HG02885 (cell line): ENCODE results near the gene PTTG1IP.
A peak's percentile ranks its signal among the peaks of the same experiment; 100 is the strongest.
"Not testable (repeated sequence)": the region's sequence is repeated elsewhere in the genome, so short reads cannot be mapped to it uniquely, and the experiment has no call there.

ENCODE experiments used
- ATAC-seq: cut with Tn5 transposase; IDR thresholded peaks from one replicate; pipeline ENCODE4 v1.9.1; 2021; ENCODE audit warnings: mild to moderate bottlenecking; ENCODE audit not compliant: unreplicated experiment, poor library complexity

The PTTG1IP gene

DNA sequence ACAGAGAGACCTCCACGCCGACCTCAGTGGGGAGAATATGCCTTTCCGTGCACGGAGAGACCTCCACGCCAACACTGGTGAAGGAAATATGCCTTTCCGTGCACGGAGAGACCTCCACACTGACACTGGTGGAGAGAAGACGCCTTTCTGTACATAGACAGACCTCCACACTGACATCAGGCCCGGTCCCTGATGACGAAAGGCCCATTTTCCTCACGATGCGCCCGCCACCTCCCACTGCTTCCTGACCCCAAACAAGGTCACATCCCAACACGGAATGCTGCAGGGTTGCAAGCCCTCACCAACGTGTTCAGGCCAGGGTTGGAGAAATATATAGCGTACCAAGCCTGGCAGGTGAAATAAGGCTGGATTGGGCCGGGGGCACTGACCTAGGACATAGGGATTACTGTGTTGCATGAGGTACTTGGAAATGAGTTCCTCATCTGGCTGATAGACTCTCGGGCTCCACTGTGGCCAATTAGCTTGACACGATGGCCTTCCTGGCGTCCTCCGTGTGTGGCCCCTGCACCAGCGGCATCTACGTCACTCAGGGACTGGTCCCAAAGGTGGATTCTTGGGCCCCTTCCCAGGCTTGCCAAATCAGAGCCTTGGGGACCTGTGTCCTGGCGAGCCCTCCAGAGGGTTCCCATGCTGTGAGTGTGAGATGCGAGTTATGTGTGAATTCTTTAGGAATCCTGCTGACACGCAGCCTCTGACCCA is 39.1 kb downstream of the PTTG1IP start:
- ATAC-seq = no peak

GRCh38 chr21:44833663-44834062 is 39.8 kb downstream of the PTTG1IP start:
- no peak for ATAC-seq

DNA sequence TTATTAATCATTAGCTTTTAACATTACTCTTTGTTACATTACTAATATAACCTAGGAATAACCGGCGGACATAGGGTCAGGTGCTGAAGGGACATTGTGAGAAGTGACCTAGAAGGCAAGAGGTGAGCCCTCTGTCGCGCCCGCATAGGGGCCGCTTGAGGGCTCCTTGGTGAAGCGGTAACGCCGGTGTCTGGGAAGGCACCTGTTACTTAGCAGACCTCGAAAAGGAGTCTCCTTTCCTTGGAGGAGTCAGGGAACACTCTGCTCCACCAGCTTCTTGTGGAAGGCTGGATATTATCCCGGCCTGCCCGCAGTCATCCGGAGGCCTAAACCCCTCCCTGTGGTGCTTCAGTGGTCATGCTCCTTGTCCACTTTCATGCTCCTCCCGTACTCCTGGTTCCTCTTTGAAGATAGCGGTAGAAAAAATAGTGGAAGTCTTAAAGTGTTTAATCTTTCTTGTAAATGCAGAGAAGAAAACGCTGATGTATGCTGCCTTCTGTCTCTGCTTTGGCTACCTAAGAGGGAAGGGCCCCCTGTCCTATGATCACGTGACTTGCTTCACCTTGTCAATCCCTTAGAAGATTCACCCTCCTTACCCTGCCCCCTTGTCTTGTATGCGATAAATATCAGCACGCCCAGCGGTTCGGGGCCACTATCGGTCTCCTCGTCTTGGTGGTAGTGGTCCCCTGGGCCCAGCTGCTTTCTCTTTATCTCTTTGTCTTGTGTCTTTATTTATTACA is 40.8 kb downstream of the PTTG1IP start:
- ATAC-seq = not testable (repeated sequence)

DNA sequence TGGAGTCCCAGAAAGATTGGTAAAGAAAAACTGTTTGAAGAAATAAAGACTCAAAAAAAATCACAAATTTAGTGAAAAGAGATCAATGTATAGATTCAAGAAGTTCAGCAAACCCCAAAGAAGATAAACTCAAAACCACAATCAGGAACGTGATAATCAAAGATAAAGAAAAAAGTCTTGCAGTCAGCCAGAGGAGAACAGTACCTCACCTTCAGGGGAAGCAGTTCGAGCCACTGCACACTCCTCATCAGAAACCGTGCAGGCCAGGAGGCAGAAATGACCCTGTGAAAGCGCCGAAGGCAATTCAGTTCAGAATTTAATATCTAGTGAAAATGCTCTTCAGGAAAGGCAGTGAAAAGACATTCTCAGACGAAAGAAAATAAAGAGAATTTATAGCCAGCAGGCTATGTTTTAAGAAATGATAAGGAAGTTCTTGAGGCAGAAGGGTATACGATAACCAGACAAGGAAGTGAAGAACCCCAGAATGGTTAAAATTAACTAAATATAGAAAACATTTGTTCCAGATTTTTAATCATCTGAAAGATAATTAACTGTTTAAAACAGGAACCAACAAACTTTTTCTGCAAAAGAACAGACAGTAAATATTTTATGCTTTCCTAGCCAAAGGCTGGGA is 42.1 kb downstream of the PTTG1IP start:
- ATAC-seq = no peak

DNA sequence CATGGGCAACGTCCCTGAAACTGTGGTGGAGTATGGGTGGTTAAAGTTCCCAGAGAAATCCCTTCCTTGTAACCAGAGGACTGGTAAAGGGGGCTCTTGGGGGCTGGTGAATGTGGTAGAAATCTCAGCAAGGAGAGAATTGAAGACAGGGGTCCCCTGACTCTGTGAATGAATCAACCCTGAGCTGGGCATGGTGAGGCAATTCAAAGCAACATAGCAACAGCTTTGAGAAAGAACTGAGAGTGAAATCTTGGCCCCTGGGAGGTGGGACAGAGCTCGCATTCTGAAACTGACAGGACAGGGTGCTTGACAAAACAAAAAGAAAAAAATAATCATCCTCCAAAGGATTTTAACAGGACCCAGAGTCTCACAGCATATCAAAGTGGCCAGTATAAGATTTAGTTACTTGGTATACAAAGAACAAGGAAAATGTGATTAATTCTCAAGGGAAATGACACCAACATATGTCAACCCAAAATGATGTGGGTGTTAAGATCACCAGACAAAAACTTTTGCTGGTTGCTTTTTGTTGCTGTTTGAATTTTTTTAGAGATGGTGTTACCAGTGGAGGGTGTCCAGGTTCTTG is 43.9 kb downstream of the PTTG1IP start:
- no peak for ATAC-seq

DNA sequence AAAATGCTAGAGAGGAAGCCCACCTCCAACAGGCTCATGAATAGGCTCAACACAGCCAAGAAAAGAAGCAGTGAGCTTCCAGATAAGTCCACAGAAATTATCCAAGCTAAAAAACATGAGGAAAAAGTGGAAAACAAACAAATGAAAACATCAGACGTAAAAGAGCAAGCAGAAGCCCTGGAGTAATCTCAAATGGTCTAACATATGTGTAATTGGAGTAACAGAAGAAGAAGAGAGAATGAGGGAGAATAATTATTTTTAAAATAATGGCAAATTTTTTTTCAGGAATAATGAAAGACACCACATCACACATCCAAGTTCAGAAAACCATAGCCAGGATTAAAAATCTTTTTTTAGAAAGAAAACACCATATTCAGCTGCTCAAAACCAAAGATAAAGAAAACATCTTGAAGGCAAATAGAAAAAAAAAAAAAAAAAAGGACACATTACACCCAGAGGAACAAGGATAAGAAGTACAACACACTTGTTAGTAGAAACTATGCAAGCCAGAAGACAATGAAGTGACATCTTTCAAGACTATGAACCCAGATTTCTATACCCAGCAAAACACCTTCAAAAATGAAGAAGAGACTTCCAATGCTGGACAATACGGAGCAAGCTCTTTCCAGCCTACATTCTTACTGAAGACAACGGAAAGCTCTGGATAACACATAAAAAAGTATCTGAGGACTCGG is 45.0 kb downstream of the PTTG1IP start:
- ATAC-seq = no peak

DNA sequence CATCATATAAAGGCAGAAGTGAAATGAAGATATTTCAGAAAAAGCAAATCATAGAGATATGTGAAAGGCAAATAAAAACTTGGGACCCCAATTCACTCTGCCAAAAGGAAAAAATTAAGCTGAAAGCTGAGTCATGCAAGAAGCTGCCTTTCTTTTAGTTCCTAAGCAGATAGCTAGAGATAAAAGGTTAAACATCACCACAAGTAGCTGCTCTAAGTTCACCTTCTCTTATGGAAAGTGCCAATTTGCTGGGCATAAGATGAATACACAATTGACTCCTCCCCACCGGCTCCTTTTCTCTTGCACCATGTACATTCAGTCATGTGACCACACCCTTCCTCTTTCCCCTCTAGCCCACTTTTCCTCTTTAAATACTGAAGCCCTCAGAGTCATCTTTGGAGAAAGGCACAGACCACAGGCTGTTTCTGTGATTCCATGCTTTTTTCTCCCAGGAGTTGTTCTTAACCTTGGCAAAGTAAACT is 50.3 kb downstream of the PTTG1IP start:
- no peak for ATAC-seq

- no peak for ATAC-seq
Observed at GRCh38 chr21:44822484-44823178, 50.9 kb downstream of the PTTG1IP start.

DNA sequence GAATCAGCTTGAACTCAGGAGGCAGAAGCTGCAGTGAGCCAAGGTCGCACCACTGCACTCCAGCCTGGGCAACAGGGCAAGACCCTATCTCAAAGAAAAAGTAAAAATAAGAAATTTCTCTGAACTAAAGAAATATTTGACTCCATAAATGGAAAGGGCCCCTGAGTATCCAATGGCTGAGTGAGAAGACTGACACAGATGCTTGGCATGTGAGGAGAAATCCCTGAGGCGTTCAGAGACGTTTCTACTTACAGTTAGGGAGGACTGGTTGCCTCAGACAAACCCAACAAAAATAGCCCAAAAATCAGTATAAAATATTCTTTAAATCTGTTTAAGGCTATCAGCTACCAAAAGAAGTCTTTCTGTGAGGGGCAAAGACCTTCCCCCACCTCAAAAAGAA is 52.6 kb downstream of the PTTG1IP start:
- ATAC-seq = no peak

DNA sequence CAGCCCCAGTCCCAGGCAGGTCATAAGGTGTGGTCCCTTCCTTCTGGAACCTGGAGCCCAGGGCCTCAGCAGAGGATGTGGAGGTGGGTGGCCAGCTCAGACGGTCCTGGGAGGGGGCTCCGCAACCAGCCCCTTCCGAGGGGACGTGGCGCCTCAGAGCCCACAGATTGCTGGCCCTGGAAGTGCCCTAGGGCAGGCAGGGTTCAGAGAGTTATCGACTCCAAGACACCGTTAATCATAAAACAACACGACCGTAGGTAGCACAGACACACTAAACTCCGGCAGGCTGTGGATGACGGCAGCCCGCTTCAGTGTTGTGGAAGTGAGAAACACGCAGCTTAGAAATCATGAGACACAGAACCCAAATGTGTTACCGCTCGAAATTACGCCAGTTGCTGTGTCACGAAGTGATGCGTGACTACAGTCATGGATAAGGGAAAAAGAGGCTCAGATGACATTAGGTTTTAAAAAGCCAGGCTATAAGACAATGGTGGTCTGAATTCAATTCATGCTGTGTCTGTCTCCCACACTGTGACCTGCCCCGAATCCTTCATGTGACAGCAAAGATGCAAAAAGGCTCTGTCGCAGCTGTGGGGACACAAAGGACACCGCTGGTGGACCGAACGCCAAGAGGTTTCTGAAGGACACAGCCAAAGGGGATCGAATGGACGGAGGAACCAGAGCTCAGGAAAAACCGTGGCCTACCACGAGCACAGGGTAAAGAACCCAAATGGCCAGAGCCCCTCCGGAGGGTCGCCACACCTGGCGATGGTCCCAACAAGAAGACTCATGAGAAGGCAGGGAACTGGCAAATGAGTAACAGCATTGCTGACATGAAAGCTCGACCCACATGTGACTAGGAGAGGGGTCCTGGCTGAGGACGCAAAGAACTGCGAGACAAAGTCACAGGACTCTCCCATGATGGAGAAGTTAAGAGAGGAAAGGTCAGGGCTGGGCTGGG is 53.9 kb downstream of the PTTG1IP start:
- ATAC-seq = no peak

DNA sequence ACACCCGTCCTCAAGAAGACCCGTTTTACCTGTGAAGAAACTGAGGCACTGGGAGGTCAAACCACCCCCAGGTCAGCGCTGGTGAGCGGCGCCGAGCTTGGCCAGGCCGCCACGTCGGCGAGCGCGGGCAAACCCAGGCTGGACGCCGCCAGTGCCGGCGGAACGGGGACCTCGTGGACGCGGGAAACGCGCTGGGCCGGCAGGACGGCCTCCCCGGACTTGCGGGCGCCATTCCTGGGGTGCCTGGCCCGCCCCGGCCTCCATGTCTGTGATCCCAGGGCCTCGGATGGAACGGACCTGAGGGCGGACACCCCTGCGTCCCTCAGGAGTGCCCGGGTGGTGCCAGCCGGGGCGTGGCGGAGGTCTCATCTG is 54.9 kb downstream of the PTTG1IP start:
- ATAC-seq = no peak

GRCh38 chr21:44817914-44818639 is 55.4 kb downstream of the PTTG1IP start, which contains the start of gene SUMO3:
Gene SUMO3 (minus strand): TSS chr21:44818062. CDS start chr21:44817968, 94 bp downstream.
- ATAC-seq = peak; percentile 78

- peak; percentile 77 for ATAC-seq
Observed at GRCh38 chr21:44817506-44817880, 56.0 kb downstream of the PTTG1IP start.

- no peak for ATAC-seq
Observed at GRCh38 chr21:44816761-44817505, 56.6 kb downstream of the PTTG1IP start.

GRCh38 chr21:44815852-44816628 is 57.5 kb downstream of the PTTG1IP start:
- no peak for ATAC-seq

- ATAC-seq = no peak
Observed at GRCh38 chr21:44815225-44815624, 58.3 kb downstream of the PTTG1IP start.
